ENCODE measurements around the gene TEX22.

TEX22 gene

GRCh38 chr14:105450864-105451720 is 52.8 kb downstream of the TEX22 start:
- Histone ChIP-seq H3K9ac (ENCODE audit: low read length) (no peak overlapping the region), H3K9me3 (ENCODE audit: low read length) (no peaks in the 10 kb centered on the region), H3F3A (ENCODE audit: insufficient read depth, low read length) (no peaks in the 10 kb centered on the region), H3K79me2 (ENCODE audit: insufficient read depth, low read length) (no peaks in the 10 kb centered on the region), H3K36me3 (ENCODE audit: insufficient read depth, low read length) (peaks cover 68% of the 10 kb centered on the region), H3K4me1 (ENCODE audit: insufficient read depth, low read length, severe bottlenecking) (no peaks in the 10 kb centered on the region), H3K27me3 (ENCODE audit: insufficient read depth, low read length) (no peaks in the 10 kb centered on the region), H3K27ac (ENCODE audit: low read depth, low read length, poor library complexity, severe bottlenecking) (no peak overlapping the region), H2AFZ (ENCODE audit: low read length) (no peak overlapping the region), H3K4me3 (ENCODE audit: low read depth, low read length, poor library complexity, severe bottlenecking) (no peak overlapping the region), H3K9me2 (ENCODE audit: low read depth, low read length) (no peaks in the 10 kb centered on the region), H3K4me2 (ENCODE audit: low read length) (no peak overlapping the region), H4K20me1 (ENCODE audit: insufficient read depth, low read length) (no peaks in the 10 kb centered on the region)
- TF ChIP-seq CTCF (IDR thresholded peaks at IDR 0.05; ENCODE audit: low read length) (no peak), EZH2 (IDR thresholded peaks at IDR 0.05; ENCODE audit: borderline replicate concordance, low read length) (no peak)

DNA sequence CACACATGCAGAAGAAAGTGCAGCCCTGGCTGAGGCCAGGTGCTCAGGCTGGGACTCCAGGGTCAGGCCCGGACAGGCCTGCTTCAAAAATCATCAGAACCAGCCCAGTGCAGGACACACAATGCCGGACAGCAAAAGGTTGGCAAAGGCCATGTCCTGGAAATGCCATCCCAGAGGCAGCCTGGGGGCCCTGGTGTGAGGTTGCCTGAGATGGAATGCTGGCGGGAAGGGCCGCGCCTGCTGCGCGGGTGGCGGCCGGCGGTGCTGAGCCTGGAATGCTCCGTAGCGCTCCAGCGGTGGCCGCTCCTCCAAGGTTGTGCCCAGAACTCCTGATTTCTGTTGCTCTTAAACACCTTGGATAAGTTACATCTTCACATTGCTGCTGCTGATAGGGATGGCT is 54.6 kb downstream of the TEX22 start:
- H3K9me2 ChIP-seq (ENCODE audit: low read depth, low read length) = no peaks in the 10 kb centered on the region
- no peaks in the 10 kb centered on the region for H4K20me1 ChIP-seq (ENCODE audit: insufficient read depth, low read length)
- no peak for TF ChIP-seq EZH2 (IDR thresholded peaks at IDR 0.05; ENCODE audit: borderline replicate concordance, low read length)
- no peak for TF ChIP-seq CTCF (IDR thresholded peaks at IDR 0.05; ENCODE audit: low read length)
- H3K9me3 ChIP-seq (ENCODE audit: low read length) = no peaks in the 10 kb centered on the region
- H3K27me3 ChIP-seq (ENCODE audit: insufficient read depth, low read length) = no peaks in the 10 kb centered on the region
- H3K36me3 ChIP-seq (ENCODE audit: insufficient read depth, low read length) = peaks cover 85% of the 10 kb centered on the region
- no peak overlapping the region for H2AFZ ChIP-seq (ENCODE audit: low read length)
- H3K79me2 ChIP-seq (ENCODE audit: insufficient read depth, low read length) = no peaks in the 10 kb centered on the region
- no peaks in the 10 kb centered on the region for H3K4me1 ChIP-seq (ENCODE audit: insufficient read depth, low read length, severe bottlenecking)
- no peak overlapping the region for H3K4me2 ChIP-seq (ENCODE audit: low read length)
- H3K9ac ChIP-seq (ENCODE audit: low read length) = no peak overlapping the region
- no peak overlapping the region for H3K27ac ChIP-seq (ENCODE audit: low read depth, low read length, poor library complexity, severe bottlenecking)
- H3K4me3 ChIP-seq (ENCODE audit: low read depth, low read length, poor library complexity, severe bottlenecking) = no peak overlapping the region
- H3F3A ChIP-seq (ENCODE audit: insufficient read depth, low read length) = no peaks in the 10 kb centered on the region

DNA sequence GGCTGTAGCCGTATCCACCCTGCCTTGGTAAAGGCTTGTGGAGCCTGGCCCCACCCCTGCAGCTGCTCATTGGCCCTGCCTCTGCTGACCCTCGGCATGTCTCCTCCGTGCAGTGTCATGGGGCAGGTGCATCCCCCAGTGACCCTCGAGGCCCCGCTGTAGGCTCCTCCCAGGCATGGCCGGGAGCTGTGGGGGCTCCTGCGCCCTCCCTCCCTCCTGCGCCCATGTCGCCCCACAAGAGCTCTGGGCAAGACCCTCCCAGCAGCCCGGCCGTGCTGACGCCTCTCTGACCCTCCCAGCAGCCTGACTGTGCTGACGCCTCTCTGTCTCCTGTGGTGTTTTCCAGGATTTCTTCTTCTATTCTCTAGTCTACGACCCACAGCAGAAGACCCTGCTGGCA is 55.5 kb downstream of the TEX22 start:
- no peak overlapping the region for H3K27ac ChIP-seq (ENCODE audit: low read depth, low read length, poor library complexity, severe bottlenecking)
- no peak overlapping the region for H3K9ac ChIP-seq (ENCODE audit: low read length)
- peaks cover 93% of the 10 kb centered on the region for H3K36me3 ChIP-seq (ENCODE audit: insufficient read depth, low read length)
- no peaks in the 10 kb centered on the region for H3K27me3 ChIP-seq (ENCODE audit: insufficient read depth, low read length)
- no peaks in the 10 kb centered on the region for H3K9me2 ChIP-seq (ENCODE audit: low read depth, low read length)
- no peaks in the 10 kb centered on the region for H3K79me2 ChIP-seq (ENCODE audit: insufficient read depth, low read length)
- H3K9me3 ChIP-seq (ENCODE audit: low read length) = no peaks in the 10 kb centered on the region
- no peaks in the 10 kb centered on the region for H4K20me1 ChIP-seq (ENCODE audit: insufficient read depth, low read length)
- H2AFZ ChIP-seq (ENCODE audit: low read length) = no peak overlapping the region
- no peaks in the 10 kb centered on the region for H3F3A ChIP-seq (ENCODE audit: insufficient read depth, low read length)
- TF ChIP-seq CTCF (IDR thresholded peaks at IDR 0.05; ENCODE audit: low read length) (no peak), EZH2 (IDR thresholded peaks at IDR 0.05; ENCODE audit: borderline replicate concordance, low read length) (no peak)
- no peaks in the 10 kb centered on the region for H3K4me1 ChIP-seq (ENCODE audit: insufficient read depth, low read length, severe bottlenecking)
- no peak overlapping the region for H3K4me3 ChIP-seq (ENCODE audit: low read depth, low read length, poor library complexity, severe bottlenecking)
- H3K4me2 ChIP-seq (ENCODE audit: low read length) = no peak overlapping the region
